ENCODE results near the gene GRM3.

GRM3 gene

DNA sequence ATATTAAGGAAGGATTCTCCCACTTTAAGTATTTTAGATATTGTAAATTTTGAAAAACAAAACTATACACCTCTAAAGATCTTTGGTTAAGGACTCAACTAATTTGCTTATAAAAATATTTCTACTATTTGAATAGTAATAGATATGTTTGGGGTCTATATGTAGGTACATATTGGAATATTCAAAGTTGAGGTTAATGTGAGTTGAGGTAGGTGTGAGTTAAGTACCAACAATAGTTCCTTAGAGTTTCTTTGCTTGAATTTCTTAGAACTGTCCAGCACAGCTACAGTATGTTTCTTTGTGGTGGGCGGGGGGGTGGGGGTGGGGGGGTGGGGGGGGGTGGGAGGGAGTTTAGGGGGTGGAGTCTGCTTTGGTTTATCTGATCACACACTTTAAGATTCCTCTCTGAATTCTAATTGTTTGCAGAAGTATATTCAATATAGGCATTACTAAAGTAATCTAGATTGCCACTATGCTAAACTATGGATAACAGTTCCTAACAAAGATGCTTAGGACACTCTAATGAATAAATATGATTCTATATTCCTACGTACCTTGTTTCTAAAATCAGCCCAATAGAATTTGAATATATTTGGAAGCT lies 2.1 kb downstream of the GRM3 start:
- TF ChIP-seq, protein P1, sequence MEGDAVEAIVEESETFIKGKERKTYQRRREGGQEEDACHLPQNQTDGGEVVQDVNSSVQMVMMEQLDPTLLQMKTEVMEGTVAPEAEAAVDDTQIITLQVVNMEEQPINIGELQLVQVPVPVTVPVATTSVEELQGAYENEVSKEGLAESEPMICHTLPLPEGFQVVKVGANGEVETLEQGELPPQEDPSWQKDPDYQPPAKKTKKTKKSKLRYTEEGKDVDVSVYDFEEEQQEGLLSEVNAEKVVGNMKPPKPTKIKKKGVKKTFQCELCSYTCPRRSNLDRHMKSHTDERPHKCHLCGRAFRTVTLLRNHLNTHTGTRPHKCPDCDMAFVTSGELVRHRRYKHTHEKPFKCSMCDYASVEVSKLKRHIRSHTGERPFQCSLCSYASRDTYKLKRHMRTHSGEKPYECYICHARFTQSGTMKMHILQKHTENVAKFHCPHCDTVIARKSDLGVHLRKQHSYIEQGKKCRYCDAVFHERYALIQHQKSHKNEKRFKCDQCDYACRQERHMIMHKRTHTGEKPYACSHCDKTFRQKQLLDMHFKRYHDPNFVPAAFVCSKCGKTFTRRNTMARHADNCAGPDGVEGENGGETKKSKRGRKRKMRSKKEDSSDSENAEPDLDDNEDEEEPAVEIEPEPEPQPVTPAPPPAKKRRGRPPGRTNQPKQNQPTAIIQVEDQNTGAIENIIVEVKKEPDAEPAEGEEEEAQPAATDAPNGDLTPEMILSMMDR (IDR thresholded peaks at IDR 0.05; ENCODE audit: insufficient read depth, low read depth, low read length, missing control alignments): no peak
- no peak for DNase-seq (ENCODE audit: low read depth)
- H3K4me3 ChIP-seq (ENCODE audit: low read length): no peak overlapping the region

DNA sequence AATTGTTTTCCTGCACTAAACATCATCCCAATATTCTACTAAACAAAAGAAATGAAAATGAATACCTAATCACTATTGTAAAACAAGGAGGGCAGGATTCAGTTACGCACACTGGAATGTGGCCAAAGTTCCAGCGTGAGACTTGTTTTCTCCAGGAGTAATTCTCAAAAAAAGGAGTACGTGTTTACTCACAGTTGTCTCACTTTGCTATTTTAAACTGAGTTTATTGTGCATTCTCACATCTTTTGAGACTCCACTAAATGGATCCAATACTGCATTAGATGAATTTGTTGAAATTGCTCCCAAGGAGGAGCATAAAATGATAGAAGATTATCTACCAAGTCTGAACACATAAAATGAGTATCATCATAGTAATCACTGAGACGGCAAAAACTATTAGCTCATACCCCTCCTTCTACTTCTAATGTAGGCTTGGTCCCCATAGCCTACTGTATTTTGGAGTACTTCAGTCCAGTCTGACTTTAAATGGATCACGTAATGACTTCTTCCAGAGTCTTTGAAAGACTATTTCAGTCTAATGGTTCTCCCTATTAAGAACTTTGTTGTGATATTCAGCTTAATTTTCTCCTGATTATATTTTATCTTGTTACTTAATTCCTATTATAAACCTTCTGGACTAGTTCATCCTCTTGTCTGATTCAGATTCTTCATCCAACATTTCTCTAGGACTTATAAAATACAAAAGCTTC lies 3.8 kb downstream of the GRM3 start:
- TF ChIP-seq, protein P1 (IDR thresholded peaks at IDR 0.05; ENCODE audit: insufficient read depth, low read depth, low read length, missing control alignments): no peak
- H3K4me3 ChIP-seq (ENCODE audit: low read length): no peak overlapping the region
- DNase-seq (ENCODE audit: low read depth): no peak

DNA sequence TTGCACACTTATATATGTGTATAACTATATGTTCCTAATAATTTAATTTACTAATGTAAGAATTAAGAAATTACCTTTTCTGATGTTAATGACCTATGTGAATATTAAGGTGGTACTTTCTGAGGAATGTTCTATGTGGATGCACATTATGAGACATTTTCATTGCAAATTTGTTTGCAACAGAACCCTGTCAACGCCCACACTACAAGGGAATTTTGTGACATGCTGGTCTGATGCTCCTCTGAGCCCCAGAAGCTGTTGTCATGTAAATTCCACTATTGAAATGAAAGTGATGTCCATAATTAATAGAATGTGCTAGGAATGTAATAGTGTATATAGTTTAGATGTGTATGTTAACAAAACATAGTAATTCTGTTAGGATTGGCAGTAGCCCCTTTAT lies 4.5 kb downstream of the GRM3 start:
- H3K4me3 ChIP-seq (ENCODE audit: low read length): no peak overlapping the region
- DNase-seq (ENCODE audit: low read depth): no peak
- TF ChIP-seq, protein P1 (IDR thresholded peaks at IDR 0.05; ENCODE audit: insufficient read depth, low read depth, low read length, missing control alignments): no peak

DNA sequence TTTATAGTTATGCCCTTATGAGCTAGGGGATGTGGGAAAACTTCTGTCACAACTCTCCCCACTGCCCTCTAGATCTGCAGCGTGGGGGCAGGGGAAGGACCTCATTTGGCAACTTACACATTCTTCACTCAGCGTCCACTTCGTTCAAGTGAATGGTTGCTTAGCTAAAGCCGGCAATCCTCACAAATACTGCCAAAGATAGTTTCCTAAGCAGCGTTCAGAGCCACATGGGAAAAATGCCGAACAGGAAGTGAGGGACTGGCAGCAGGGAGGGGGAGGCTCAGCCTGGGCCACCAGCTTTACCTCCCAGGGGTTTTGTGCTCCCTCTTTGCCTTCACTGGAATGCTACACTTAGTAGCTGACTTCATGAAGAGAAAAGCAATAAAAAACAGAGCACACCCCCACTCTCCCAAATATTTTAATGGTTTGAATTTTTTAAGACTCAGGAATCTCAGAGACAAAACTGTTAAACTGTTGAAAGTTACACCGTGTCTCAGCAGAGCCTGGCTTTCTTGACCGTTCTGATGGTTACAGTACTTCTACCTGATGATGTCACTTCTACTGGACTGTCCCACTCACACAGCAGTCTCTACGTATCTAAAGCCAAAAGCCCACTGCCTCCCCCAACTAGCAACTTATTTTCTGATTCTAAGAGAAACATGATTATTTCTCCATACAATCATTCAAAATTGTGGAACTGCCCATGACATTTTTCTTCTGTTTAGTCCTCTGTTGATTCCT lies 10.4 kb downstream of the GRM3 start:
- DNase-seq (ENCODE audit: low read depth): no peak
- TF ChIP-seq, protein P1 (IDR thresholded peaks at IDR 0.05; ENCODE audit: insufficient read depth, low read depth, low read length, missing control alignments): no peak
- no peak overlapping the region for H3K4me3 ChIP-seq (ENCODE audit: low read length)

DNA sequence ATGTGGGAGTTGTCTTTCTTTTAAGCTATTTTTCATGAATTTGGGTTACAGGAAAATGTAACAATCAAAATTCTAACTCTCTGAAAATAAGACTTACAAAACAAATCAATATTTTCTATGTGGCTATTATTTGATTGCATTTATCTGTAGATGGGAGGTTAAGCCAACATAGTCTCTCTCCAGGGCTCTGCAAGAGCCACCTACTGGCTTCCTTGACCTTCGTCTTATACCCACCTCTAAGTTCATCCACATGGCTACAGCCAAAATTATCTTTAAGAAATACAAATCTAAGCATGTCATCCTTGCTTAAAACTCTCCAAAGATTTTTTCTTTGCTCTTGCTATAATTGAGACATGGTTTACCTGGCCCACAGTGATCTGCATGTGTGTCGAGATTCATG lies 14.2 kb downstream of the GRM3 start:
- no peak for DNase-seq (ENCODE audit: low read depth)
- TF ChIP-seq, protein P1 (IDR thresholded peaks at IDR 0.05; ENCODE audit: insufficient read depth, low read depth, low read length, missing control alignments): no peak
- no peak overlapping the region for H3K4me3 ChIP-seq (ENCODE audit: low read length)

DNA sequence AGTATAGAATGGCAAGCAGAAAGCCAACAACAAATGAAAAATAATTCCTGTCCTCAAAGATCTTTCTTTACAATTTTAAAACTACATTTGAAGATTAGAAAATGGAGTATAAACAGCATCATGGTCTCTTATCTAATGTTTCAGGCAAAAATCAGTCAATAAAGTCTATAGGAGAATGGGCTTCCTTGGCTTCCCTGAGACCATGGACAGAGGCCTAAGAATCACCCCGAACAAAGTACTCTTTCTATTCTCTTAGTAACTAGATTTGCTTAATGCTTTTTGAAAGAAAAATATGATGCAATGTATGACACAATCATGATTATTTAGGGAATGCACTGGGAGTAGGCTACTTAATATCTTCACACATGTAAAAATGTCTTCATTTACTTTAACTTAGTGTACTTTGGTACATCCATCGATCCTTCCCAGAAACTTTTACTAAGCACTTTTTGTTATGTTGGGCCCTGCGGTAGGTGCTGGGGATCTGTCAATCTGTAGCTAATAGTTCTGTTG lies 17.3 kb downstream of the GRM3 start:
- TF ChIP-seq, protein P1 (IDR thresholded peaks at IDR 0.05; ENCODE audit: insufficient read depth, low read depth, low read length, missing control alignments): no peak
- H3K4me3 ChIP-seq (ENCODE audit: low read length): no peak overlapping the region
- DNase-seq (ENCODE audit: low read depth): no peak

Data from epithelial cell of esophagus (primary cell).